ENCODE data around the gene CNTD1.
"Not testable (repeated sequence)": the region's sequence is repeated elsewhere in the genome, so short reads cannot be mapped to it uniquely, and the experiment has no call there.

CNTD1 gene

GRCh38 chr17:42849031-42849430, 50.4 kb downstream of the CNTD1 start:
- Mint-ChIP-seq H3K4me1 (peaks cover 29% of the 10 kb centered on the region), H3K4me3 (no peak overlapping the region), H3K36me3 (ENCODE audit: low read depth) (peaks cover 5% of the 10 kb centered on the region), H3K9me3 (no peaks in the 10 kb centered on the region), H3K27ac (no peak overlapping the region), H3K27me3 (ENCODE audit: low read depth) (no peaks in the 10 kb centered on the region)
- TF ChIP-seq CTCF (IDR thresholded peaks at IDR 0.05; ENCODE audit: unreplicated experiment in 3 of 3): no peak

- no peak overlapping the region for H3K4me3 Mint-ChIP-seq
- no peaks in the 10 kb centered on the region for H3K36me3 Mint-ChIP-seq (ENCODE audit: low read depth)
- H3K27me3 Mint-ChIP-seq (ENCODE audit: low read depth): no peaks in the 10 kb centered on the region
- no peak for TF ChIP-seq CTCF (IDR thresholded peaks at IDR 0.05; ENCODE audit: unreplicated experiment in 3 of 3)
- H3K27ac Mint-ChIP-seq: peak overlapping the region in 1 of 3 experiments; percentile 85
- peaks cover 29% of the 10 kb centered on the region for H3K4me1 Mint-ChIP-seq
- no peaks in the 10 kb centered on the region for H3K9me3 Mint-ChIP-seq
These were observed 51.0 kb downstream of the CNTD1 start for GRCh38 chr17:42849451-42850181.

- Mint-ChIP-seq H3K4me1 (peaks cover 29% of the 10 kb centered on the region), H3K9me3 (no peaks in the 10 kb centered on the region), H3K4me3 (peak within 1 kb of the TSS in 1 of 3 experiments; percentile 13), H3K27me3 (ENCODE audit: low read depth) (no peaks in the 10 kb centered on the region), H3K36me3 (ENCODE audit: low read depth) (no peaks in the 10 kb centered on the region), H3K27ac (peak within 1 kb of the TSS; percentile 62 to 85 (median 70))
- TF ChIP-seq CTCF (IDR thresholded peaks at IDR 0.05; ENCODE audit: unreplicated experiment in 3 of 3): no peak
These were observed 52.3 kb downstream of the CNTD1 start, which contains the start of gene AOC3 for GRCh38 chr17:42850954-42851353. TSS of gene AOC3 (plus strand) at chr17:42851199. CDS start at chr17:42851344, 145 bp downstream.

GRCh38 chr17:42851371-42852240, 52.9 kb downstream of the CNTD1 start:
- H3K4me3 Mint-ChIP-seq; H3K36me3 Mint-ChIP-seq (ENCODE audit: low read depth); H3K27me3 Mint-ChIP-seq (ENCODE audit: low read depth); H3K9me3 Mint-ChIP-seq: not testable (repeated sequence)
- peaks cover 29% of the 10 kb centered on the region for H3K4me1 Mint-ChIP-seq
- H3K27ac Mint-ChIP-seq: peak overlapping the region in 1 of 3 experiments; percentile 85

GRCh38 chr17:42852351-42852750, 53.7 kb downstream of the CNTD1 start:
- peaks cover 29% of the 10 kb centered on the region for H3K4me1 Mint-ChIP-seq
- H3K4me3 Mint-ChIP-seq: no peak overlapping the region
- no peaks in the 10 kb centered on the region for H3K36me3 Mint-ChIP-seq (ENCODE audit: low read depth)
- H3K27me3 Mint-ChIP-seq (ENCODE audit: low read depth): no peaks in the 10 kb centered on the region
- no peak for TF ChIP-seq CTCF (IDR thresholded peaks at IDR 0.05; ENCODE audit: unreplicated experiment in 3 of 3)
- H3K27ac Mint-ChIP-seq: peak overlapping the region in 1 of 3 experiments; percentile 46
- H3K9me3 Mint-ChIP-seq: no peaks in the 10 kb centered on the region

- Mint-ChIP-seq H3K4me1 (peaks cover 29% of the 10 kb centered on the region), H3K36me3 (ENCODE audit: low read depth) (no peaks in the 10 kb centered on the region), H3K27me3 (ENCODE audit: low read depth) (no peaks in the 10 kb centered on the region), H3K4me3 (no peak overlapping the region), H3K9me3 (no peaks in the 10 kb centered on the region), H3K27ac (peak overlapping the region in 1 of 3 experiments; percentile 46)
- no peak for TF ChIP-seq CTCF (IDR thresholded peaks at IDR 0.05; ENCODE audit: unreplicated experiment in 3 of 3)
These were observed 54.3 kb downstream of the CNTD1 start for GRCh38 chr17:42853004-42853403.

All from nephron (organoid).